Adrenal gland (tissue), 12 donors: ENCODE data around the gene YWHAB. TPM values are rescaled to one million over a fixed set of nuclear protein-coding genes. Genes with fewer than 3 reads are reported as not detected.
A peak's percentile ranks its signal among the peaks of the same experiment; 100 is the strongest.
"Not testable (repeated sequence)": the region's sequence is repeated elsewhere in the genome, so short reads cannot be mapped to it uniquely, and the experiment has no call there.

Source experiments
- DNase-seq, 7 donors: peaks; one replicate each; pipeline ENCODE4 v3.0.0-alpha.2; 2019 to 2020
- H3K27ac ChIP-seq, 5 donors: fragments of 200-600 bp; sonication (generic) in 4 of 5; 1 replicate in 3 of 5; 2 replicates in 2 of 5; pipeline versions ENCODE4 v1.5.1 to v1.8.0; 2016 to 2020; ENCODE audit warnings: mild to moderate bottlenecking in 1 of 5
- H3K27me3 ChIP-seq: fragments of 200-600 bp; 2 replicates; pipeline ENCODE4 v1.8.0; 2021
- H3K36me3 ChIP-seq, 2 donors: fragments of 200-600 bp; replicated peaks in 1 of 2; 1 replicate in 1 of 2; 2 replicates in 1 of 2; pipeline versions ENCODE4 v1.5.1 to v1.8.0; 2018 to 2022
- H3K4me1 ChIP-seq, 2 donors: fragments of 200-600 bp; replicated peaks in 1 of 2; 1 replicate in 1 of 2; 2 replicates in 1 of 2; pipeline versions ENCODE4 v1.5.1 to v1.8.0; 2018 to 2021
- H3K4me3 ChIP-seq, 4 donors: fragments of 200-600 bp; sonication (generic) in 3 of 4; one replicate each; pipeline ENCODE4 v1.5.1; 2016 to 2018
- H3K9me3 ChIP-seq, 3 donors: fragments of 200-600 bp; sonication (generic) in 1 of 3; replicated peaks in 1 of 3; 1 replicate in 2 of 3; 2 replicates in 1 of 3; pipeline versions ENCODE4 v1.5.1 to v1.8.0; 2016 to 2021
- CTCF ChIP-seq, 6 experiments: fragments of 450-650 bp in 4 of 6; fragments of 200-600 bp in 2 of 6; sonication (generic) in 1 of 6; IDR thresholded peaks; 1 replicate in 5 of 6; 2 replicates in 1 of 6; pipeline versions ENCODE4 v1.5.1 to v1.8.0; 2016 to 2021; ENCODE audit warnings: antibody characterized with exemption in 6 of 6, mild to moderate bottlenecking in 2 of 6, moderate library complexity in 1 of 6
- POLR2A ChIP-seq, 2 donors: fragments of 450-650 bp; IDR thresholded peaks; one replicate each; pipeline ENCODE4 v1.6.1; 2017; ENCODE audit warnings: antibody characterized with exemption in 2 of 2, mild to moderate bottlenecking in 2 of 2, moderate library complexity in 1 of 2
- WGBS, 4 donors: extraction: QIAGEN DNeasy Blood & Tissue Kit in 2 of 4; methylation state at CpG; one replicate each; pipeline versions ENCODE4 v1.1.5 to v1.1.7; 2013 to 2017; 5-methylcytosine and 5-hydroxymethylcytosine counted together
- intact Hi-C, 2 donors: fragments of 100-400 bp; cut with DNase I; formaldehyde crosslinking; loops; one replicate each; pipeline versions ENCODE4 v1.14.1 to v1.15.0; 2022 to 2023
- polyA plus RNA-seq, 3 donors: library from polyadenylated mRNA; stranded (reverse); fragments of 200-250 nt in 2 of 3; fragments of 350-450 nt in 1 of 3; fragmentation: Illumina TruSeq in 1 of 3; extraction: RNeasy Lipid Tissue Mini Kit (QIAGEN cat#74804) in 1 of 3; gene quantifications; one replicate each; pipeline ENCODE4 v1.2.3, GENCODE V29; 2013 to 2014
- total RNA-seq, 9 donors: library from RNA; depleted of rRNA in 4 of 9; stranded (reverse); fragments of >200 nt in 4 of 9; fragments of 120-200 nt in 1 of 9; fragmentation: NEBNext Ultra II Directional in 1 of 9; extraction: Animal tissue kit (Norgen Biotek cat#: 25700) in 1 of 9; gene quantifications; one replicate each; pipeline versions ENCODE4 v1.1.0 to v1.2.4, GENCODE V29; 2013 to 2023
- donor health status: healthy with polysubstance abuse.
- donor health status: Bipolar disorder and iron deficiency.
- donor health status: DM: yes; HTN: yes; CAD: no.
- donor health status: DM: no; HTN: no; CAD: no.
- donor health status: DM: no; HTN: no; CAD: no.
- donor health status: DM: yes; HTN: yes; CAD: no.

The YWHAB gene
- total and polyA plus RNA-seq, 12 donors: 53.1 to 293 (median 143) TPM

- DNase-seq: no peak
These were observed 26.7 kb upstream of the YWHAB start for GRCh38 chr20:44858606-44859360.

GRCh38 chr20:44861531-44862006 lies 23.9 kb upstream of the YWHAB start:
- intact Hi-C loops: no loop called here
- peak overlapping the region in 1 of 5 donors; percentile 58 for H3K27ac ChIP-seq
- no peak overlapping the region for H3K4me3 ChIP-seq
- H3K36me3 ChIP-seq: no peaks in the 10 kb centered on the region
- H3K9me3 ChIP-seq: no peaks in the 10 kb centered on the region
- H3K27me3 ChIP-seq: no peaks in the 10 kb centered on the region
- H3K4me1 ChIP-seq: peaks cover 0 to 11% of the 10 kb centered on the region in 2 donors
- no peak for TF ChIP-seq POLR2A (IDR thresholded peaks at IDR 0.05)
- TF ChIP-seq CTCF (IDR thresholded peaks at IDR 0.05): no peak
- peak; percentile 21 to 76 (median 61) for DNase-seq
- WGBS, 4 donors: 12 to 25% (median 18%) methylated on average over 4 to 5 of the region's 5 CpGs

More at GRCh38 chr20:44858606-44859360, 26.7 kb upstream of the YWHAB start:
- Histone ChIP-seq H3K4me1 (peaks cover 0 to 11% of the 10 kb centered on the region in 2 donors), H3K4me3 (no peak overlapping the region), H3K27ac (no peak overlapping the region), H3K9me3 (no peaks in the 10 kb centered on the region), H3K36me3 (no peaks in the 10 kb centered on the region), H3K27me3 (no peaks in the 10 kb centered on the region)
- intact Hi-C loops: no loop called here
- TF ChIP-seq CTCF (IDR thresholded peaks at IDR 0.05): no peak

GRCh38 chr20:44862286-44862685 lies 23.2 kb upstream of the YWHAB start:
- DNase-seq: no peak
- no peaks in the 10 kb centered on the region for H3K36me3 ChIP-seq
- no peaks in the 10 kb centered on the region for H3K27me3 ChIP-seq
- peaks cover 0 to 15% of the 10 kb centered on the region in 2 donors for H3K4me1 ChIP-seq
- H3K9me3 ChIP-seq: no peaks in the 10 kb centered on the region
- TF ChIP-seq POLR2A (IDR thresholded peaks at IDR 0.05): no peak
- no peak for TF ChIP-seq CTCF (IDR thresholded peaks at IDR 0.05)
- no peak overlapping the region for H3K4me3 ChIP-seq
- intact Hi-C loops: no loop called here
- peak overlapping the region in 1 of 5 donors; percentile 58 for H3K27ac ChIP-seq
- WGBS, 4 donors: 79 to 93% (median 88%) methylated on average over 2 of the region's 2 CpGs

- H3K27me3 ChIP-seq, H3K9me3 ChIP-seq, H3K27ac ChIP-seq, H3K36me3 ChIP-seq, H3K4me3 ChIP-seq, DNase-seq, intact Hi-C loops: not testable (repeated sequence)
- 78 to 82% (median 82%) methylated on average over 4 of the region's 4 CpGs for WGBS, 4 donors
- H3K4me1 ChIP-seq: peaks cover 0 to 16% of the 10 kb centered on the region in 2 donors
These were observed 22.0 kb upstream of the YWHAB start for GRCh38 chr20:44863365-44864084.

GRCh38 chr20:44864493-44864892 lies 21.0 kb upstream of the YWHAB start:
- intact Hi-C loops: not testable (repeated sequence)

More at GRCh38 chr20:44864493-44864892, 21.0 kb upstream of the YWHAB start:
- not testable (repeated sequence) for H3K27me3 ChIP-seq, H3K36me3 ChIP-seq, H3K9me3 ChIP-seq, DNase-seq, H3K27ac ChIP-seq, H3K4me3 ChIP-seq
- peaks cover 0 to 16% of the 10 kb centered on the region in 2 donors for H3K4me1 ChIP-seq
- WGBS, 4 donors: 84 to 92% (median 87%) methylated on average over 3 of the region's 3 CpGs
